Trophoblast cell (in vitro differentiated cells and primary cell): ENCODE data around the gene ARHGAP8.

ENCODE experiments used
- DNase-seq, 2 donors: peaks; one replicate each; pipeline ENCODE4 v3.0.0-alpha.2; 2016
- H2AFZ ChIP-seq: 2 replicates; pipeline ENCODE4 v1.6.1; 2013; ENCODE audit warnings: low read length, moderate library complexity, mild to moderate bottlenecking; ENCODE audit not compliant: insufficient read depth, poor library complexity
- H2AK5ac ChIP-seq: 2 replicates; pipeline ENCODE4 v1.6.1; 2013; ENCODE audit warnings: mild to moderate bottlenecking, low read length
- H2BK120ac ChIP-seq: 2 replicates; pipeline ENCODE4 v1.6.1; 2013; ENCODE audit warnings: low read length, mild to moderate bottlenecking, moderate library complexity; ENCODE audit not compliant: insufficient read depth, poor library complexity
- H2BK12ac ChIP-seq: 2 replicates; pipeline ENCODE4 v1.6.1; 2013; ENCODE audit warnings: mild to moderate bottlenecking, low read length, moderate library complexity
- H2BK5ac ChIP-seq: 2 replicates; pipeline ENCODE4 v1.6.1; 2013; ENCODE audit warnings: low read length, low read depth, moderate library complexity, mild to moderate bottlenecking; ENCODE audit not compliant: poor library complexity
- H3K14ac ChIP-seq: 2 replicates; pipeline ENCODE4 v1.6.1; 2013; ENCODE audit warnings: mild to moderate bottlenecking, low read length
- H3K18ac ChIP-seq: 2 replicates; pipeline ENCODE4 v1.6.1; 2013; ENCODE audit warnings: mild to moderate bottlenecking, low read length
- H3K23ac ChIP-seq: 2 replicates; pipeline ENCODE4 v1.6.1; 2013; ENCODE audit warnings: low read length
- H3K27ac ChIP-seq: 2 replicates; pipeline ENCODE4 v1.5.1; 2013; ENCODE audit warnings: low read depth, mild to moderate bottlenecking, inconsistent platforms, low read length, moderate library complexity
- H3K27me3 ChIP-seq: 2 replicates; pipeline ENCODE4 v1.6.1; 2013; ENCODE audit warnings: inconsistent platforms, mild to moderate bottlenecking, low read length, moderate library complexity; ENCODE audit not compliant: insufficient read depth
- H3K36me3 ChIP-seq, 2 experiments: 1 replicate in 1 of 2; 2 replicates in 1 of 2; pipeline ENCODE4 v1.6.1; 2013; ENCODE audit warnings: low read length in 2 of 2, mild to moderate bottlenecking in 2 of 2, moderate library complexity in 1 of 2; ENCODE audit not compliant: insufficient read depth in 2 of 2, control insufficient read depth in 1 of 2
- H3K4ac ChIP-seq: 2 replicates; pipeline ENCODE4 v1.6.1; 2013; ENCODE audit warnings: low read depth, mild to moderate bottlenecking, low read length, moderate library complexity
- H3K4me1 ChIP-seq, 2 experiments: 1 replicate in 1 of 2; 2 replicates in 1 of 2; pipeline ENCODE4 v1.6.1; 2013; ENCODE audit warnings: low read length in 2 of 2, mild to moderate bottlenecking in 2 of 2, moderate library complexity in 1 of 2; ENCODE audit not compliant: insufficient read depth in 2 of 2, control insufficient read depth in 1 of 2
- H3K4me2 ChIP-seq: 2 replicates; pipeline ENCODE4 v1.6.1; 2013; ENCODE audit warnings: inconsistent platforms, mild to moderate bottlenecking, low read length, moderate library complexity
- H3K4me3 ChIP-seq: 2 replicates; pipeline ENCODE4 v1.5.1; 2013; ENCODE audit warnings: mild to moderate bottlenecking, low read depth, low read length, inconsistent platforms
- H3K79me1 ChIP-seq: one replicate; pipeline ENCODE4 v1.6.1; 2013; ENCODE audit warnings: low read length
- H3K79me2 ChIP-seq: 2 replicates; pipeline ENCODE4 v1.6.1; 2013; ENCODE audit warnings: low read length, mild to moderate bottlenecking; ENCODE audit not compliant: control insufficient read depth, insufficient read depth, poor library complexity
- H3K9ac ChIP-seq: 2 replicates; pipeline ENCODE4 v1.6.1; 2013; ENCODE audit warnings: mild to moderate bottlenecking, low read length
- H3K9me3 ChIP-seq: 2 replicates; pipeline ENCODE4 v1.6.1; 2013; ENCODE audit warnings: low read depth, mild to moderate bottlenecking, control low read depth, inconsistent platforms, low read length; ENCODE audit not compliant: insufficient read depth
- H4K12ac ChIP-seq: 2 replicates; pipeline ENCODE4 v1.6.1; 2013; ENCODE audit warnings: low read depth, mild to moderate bottlenecking, low read length, moderate library complexity
- H4K8ac ChIP-seq: 2 replicates; pipeline ENCODE4 v1.6.1; 2013; ENCODE audit warnings: low read depth, mild to moderate bottlenecking, low read length, moderate library complexity
- H4K91ac ChIP-seq: one replicate; pipeline ENCODE4 v1.6.1; 2013; ENCODE audit warnings: low read depth, mild to moderate bottlenecking, low read length, moderate library complexity
- WGBS: extraction: QIAGEN DNeasy Blood & Tissue Kit; methylation state at CpG from one replicate; pipeline ENCODE4 v1.1.7; 2013; ENCODE audit warnings: missing lambda C conversion rate; ENCODE audit not compliant: insufficient read length, insufficient coverage; ENCODE audit errors: extremely low coverage; 5-methylcytosine and 5-hydroxymethylcytosine counted together

ARHGAP8 gene

GRCh38 chr22:44821741-44822475 is 69.5 kb downstream of the ARHGAP8 start:
- Histone ChIP-seq H3K27me3 (no peaks in the 10 kb centered on the region), H3K4ac (no peak overlapping the region), H3K4me3 (no peak overlapping the region), H3K9me3 (peaks cover 4% of the 10 kb centered on the region), H2AK5ac (no peak overlapping the region), H3K23ac (no peak overlapping the region), H3K79me1 (peaks cover 2% of the 10 kb centered on the region), H2AFZ (no peak overlapping the region), H2BK120ac (no peak overlapping the region), H3K4me2 (no peak overlapping the region), H3K14ac (no peak overlapping the region), H3K36me3 (peaks cover 34 to 49% of the 10 kb centered on the region in 2 experiments), H4K91ac (no peak overlapping the region), H3K18ac (no peak overlapping the region), H4K8ac (peak overlapping the region; percentile 44), H2BK5ac (no peak overlapping the region), H3K9ac (no peak overlapping the region), H2BK12ac (no peak overlapping the region), H4K12ac (no peak overlapping the region), H3K4me1 (peaks cover 3% of the 10 kb centered on the region in 2 experiments), H3K79me2 (peaks cover 1% of the 10 kb centered on the region), H3K27ac (no peak overlapping the region)
- WGBS: no CpG with 5 or more reads among the region's 24 CpGs
- no peak for DNase-seq

GRCh38 chr22:44822534-44822933 is 70.2 kb downstream of the ARHGAP8 start:
- Histone ChIP-seq H3K9me3 (peaks cover 4% of the 10 kb centered on the region), H3K79me1 (peaks cover 2% of the 10 kb centered on the region), H3K79me2 (peaks cover 1% of the 10 kb centered on the region), H3K36me3 (peaks cover 34 to 49% of the 10 kb centered on the region in 2 experiments), H3K27ac (no peak overlapping the region), H3K9ac (no peak overlapping the region), H2BK120ac (no peak overlapping the region), H3K4me1 (peaks cover 3% of the 10 kb centered on the region in 2 experiments), H2BK5ac (no peak overlapping the region), H3K14ac (no peak overlapping the region), H4K8ac (no peak overlapping the region), H3K18ac (no peak overlapping the region), H3K4me3 (no peak overlapping the region), H2BK12ac (no peak overlapping the region), H2AK5ac (no peak overlapping the region), H3K27me3 (no peaks in the 10 kb centered on the region), H3K4ac (no peak overlapping the region), H3K4me2 (no peak overlapping the region), H4K12ac (no peak overlapping the region), H3K23ac (no peak overlapping the region), H2AFZ (no peak overlapping the region), H4K91ac (no peak overlapping the region)
- DNase-seq: no peak
- WGBS: no CpG with 5 or more reads among the region's 13 CpGs

- H3K9me3 ChIP-seq: peaks cover 4% of the 10 kb centered on the region
- H4K91ac ChIP-seq: no peak overlapping the region
- no peak overlapping the region for H3K4me2 ChIP-seq
- H3K18ac ChIP-seq: no peak overlapping the region
- peaks cover 3% of the 10 kb centered on the region in 2 experiments for H3K4me1 ChIP-seq
- H3K36me3 ChIP-seq: peaks cover 34 to 46% of the 10 kb centered on the region in 2 experiments
- H3K79me1 ChIP-seq: peaks cover 2% of the 10 kb centered on the region
- H3K14ac ChIP-seq: no peak overlapping the region
- no peak overlapping the region for H2AFZ ChIP-seq
- H3K4me3 ChIP-seq: no peak overlapping the region
- no peak for DNase-seq
- H3K9ac ChIP-seq: no peak overlapping the region
- H2BK5ac ChIP-seq: no peak overlapping the region
- H4K8ac ChIP-seq: no peak overlapping the region
- H2BK120ac ChIP-seq: no peak overlapping the region
- no peak overlapping the region for H3K4ac ChIP-seq
- no CpG with 5 or more reads among the region's 8 CpGs for WGBS
- H3K27ac ChIP-seq: no peak overlapping the region
- peaks cover 1% of the 10 kb centered on the region for H3K79me2 ChIP-seq
- no peak overlapping the region for H3K23ac ChIP-seq
- no peak overlapping the region for H2AK5ac ChIP-seq
- H3K27me3 ChIP-seq: no peaks in the 10 kb centered on the region
- H4K12ac ChIP-seq: no peak overlapping the region
- no peak overlapping the region for H2BK12ac ChIP-seq
These were observed 71.0 kb downstream of the ARHGAP8 start for GRCh38 chr22:44823396-44823795.

GRCh38 chr22:44823806-44824205 is 71.4 kb downstream of the ARHGAP8 start:
- Histone ChIP-seq H3K18ac (no peak overlapping the region), H3K4me3 (no peak overlapping the region), H2AK5ac (no peak overlapping the region), H4K12ac (no peak overlapping the region), H3K9ac (no peak overlapping the region), H3K79me1 (peaks cover 2% of the 10 kb centered on the region), H3K4me2 (no peak overlapping the region), H2BK12ac (no peak overlapping the region), H2BK5ac (no peak overlapping the region), H3K4me1 (peaks cover 3% of the 10 kb centered on the region in 2 experiments), H3K79me2 (peaks cover 1% of the 10 kb centered on the region), H3K14ac (no peak overlapping the region), H4K91ac (no peak overlapping the region), H2AFZ (no peak overlapping the region), H3K9me3 (peaks cover 4% of the 10 kb centered on the region), H4K8ac (no peak overlapping the region), H3K4ac (no peak overlapping the region), H2BK120ac (no peak overlapping the region), H3K27me3 (no peaks in the 10 kb centered on the region), H3K36me3 (peaks cover 34 to 44% of the 10 kb centered on the region in 2 experiments), H3K23ac (no peak overlapping the region), H3K27ac (no peak overlapping the region)
- no CpG with 5 or more reads among the region's 4 CpGs for WGBS
- no peak for DNase-seq
